Spleen (tissue), 7 donors: ENCODE data around the gene ATL1.

Source experiments
- POLR2A ChIP-seq, 3 donors: fragments of 450-650 bp; IDR thresholded peaks; one replicate each; pipeline ENCODE4 v1.5.1; 2017; ENCODE audit warnings: antibody characterized with exemption in 3 of 3, mild to moderate bottlenecking in 1 of 3
- POLR2AphosphoS5 ChIP-seq, 3 donors: sonication (generic); formaldehyde crosslinking; IDR thresholded peaks; one replicate each; pipeline ENCODE4 v1.5.1; 2017; ENCODE audit warnings: antibody characterized with exemption in 3 of 3
- TF ChIP-seq, protein P1 (sequence below), 11 experiments: fragments of 200-600 bp in 7 of 11; fragments of 450-650 bp in 4 of 11; sonication (generic) in 4 of 11; IDR thresholded peaks in 8 of 11; conservative IDR thresholded peaks in 3 of 11; 1 replicate in 7 of 11; 2 replicates in 4 of 11; pipeline versions ENCODE4 v1.4.0 to v1.8.0; 2016 to 2021; ENCODE audit warnings: antibody characterized with exemption in 11 of 11, inconsistent platforms in 4 of 11, mild to moderate bottlenecking in 1 of 11
- donor health status: DM: no; HTN: no; CAD: no; lungs with moderate emphysema.
- donor health status: DM: no; HTN: no; CAD: no.
- donor health status: DM: no; HTN: no; CAD: no.

DNA sequence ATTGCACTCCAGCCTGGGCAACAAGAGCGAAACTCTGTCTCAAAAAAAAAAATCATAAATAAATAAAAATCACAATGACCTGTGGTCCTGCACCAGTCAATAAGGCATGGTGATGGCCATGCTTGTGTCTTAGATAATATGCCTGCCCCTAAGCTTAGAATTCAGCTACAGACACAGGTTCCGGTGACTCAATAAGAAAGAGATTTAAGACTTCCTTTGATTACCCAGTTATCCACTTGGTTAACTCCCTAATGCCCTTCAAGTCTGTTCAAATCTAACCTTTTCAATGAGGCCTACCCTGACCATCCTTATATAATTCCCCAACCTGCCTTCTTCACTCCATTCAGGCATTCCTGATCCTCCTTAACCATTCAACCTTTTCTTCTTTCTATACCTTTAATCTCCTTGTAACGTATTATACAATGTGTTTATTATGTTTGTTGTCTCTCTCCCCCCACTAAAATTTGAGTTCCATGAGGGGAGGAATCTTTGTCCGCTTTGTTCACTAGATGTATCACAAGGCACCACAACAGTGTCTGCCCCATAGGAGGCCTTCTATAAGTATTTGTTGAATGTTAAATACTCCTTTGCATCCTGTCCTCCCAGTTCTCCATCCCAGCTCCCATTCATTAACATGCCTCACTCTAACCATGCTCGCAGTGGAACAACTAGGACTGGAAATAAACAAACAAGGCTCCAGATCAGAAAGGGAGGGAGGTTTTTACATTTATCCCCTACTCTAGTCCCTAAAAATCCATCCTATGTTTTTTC lies 36.5 kb upstream of the ATL1 start:
- TF ChIP-seq, protein P1, sequence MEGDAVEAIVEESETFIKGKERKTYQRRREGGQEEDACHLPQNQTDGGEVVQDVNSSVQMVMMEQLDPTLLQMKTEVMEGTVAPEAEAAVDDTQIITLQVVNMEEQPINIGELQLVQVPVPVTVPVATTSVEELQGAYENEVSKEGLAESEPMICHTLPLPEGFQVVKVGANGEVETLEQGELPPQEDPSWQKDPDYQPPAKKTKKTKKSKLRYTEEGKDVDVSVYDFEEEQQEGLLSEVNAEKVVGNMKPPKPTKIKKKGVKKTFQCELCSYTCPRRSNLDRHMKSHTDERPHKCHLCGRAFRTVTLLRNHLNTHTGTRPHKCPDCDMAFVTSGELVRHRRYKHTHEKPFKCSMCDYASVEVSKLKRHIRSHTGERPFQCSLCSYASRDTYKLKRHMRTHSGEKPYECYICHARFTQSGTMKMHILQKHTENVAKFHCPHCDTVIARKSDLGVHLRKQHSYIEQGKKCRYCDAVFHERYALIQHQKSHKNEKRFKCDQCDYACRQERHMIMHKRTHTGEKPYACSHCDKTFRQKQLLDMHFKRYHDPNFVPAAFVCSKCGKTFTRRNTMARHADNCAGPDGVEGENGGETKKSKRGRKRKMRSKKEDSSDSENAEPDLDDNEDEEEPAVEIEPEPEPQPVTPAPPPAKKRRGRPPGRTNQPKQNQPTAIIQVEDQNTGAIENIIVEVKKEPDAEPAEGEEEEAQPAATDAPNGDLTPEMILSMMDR (IDR thresholded peaks at IDR 0.05 in 8 of 11, conservative IDR thresholded peaks at IDR 0.05 in 3 of 11), result no peak
- TF ChIP-seq POLR2AphosphoS5 (IDR thresholded peaks at IDR 0.05) (no peak), POLR2A (IDR thresholded peaks at IDR 0.05) (no peak)
